Suprapubic skin (tissue), 4 donors: Measurements from ENCODE around the gene KL. TPM values are rescaled to one million over a fixed set of nuclear protein-coding genes. Genes with fewer than 3 reads are reported as not detected.

Experiments used
- DNase-seq, 2 donors: peaks; one replicate each; pipeline ENCODE4 v3.0.0-alpha.2; 2019; ENCODE audit warnings: low spot score in 2 of 2
- H3K27ac ChIP-seq: fragments of 200-600 bp; sonication (generic); one replicate; pipeline ENCODE4 v1.5.1; 2019
- H3K27me3 ChIP-seq: fragments of 200-600 bp; sonication (generic); one replicate; pipeline ENCODE4 v1.5.1; 2019
- H3K36me3 ChIP-seq: fragments of 200-600 bp; sonication (generic); one replicate; pipeline ENCODE4 v1.5.1; 2019
- H3K4me1 ChIP-seq: fragments of 200-600 bp; sonication (generic); one replicate; pipeline ENCODE4 v1.5.1; 2019
- H3K4me3 ChIP-seq: fragments of 200-600 bp; sonication (generic); one replicate; pipeline ENCODE4 v1.5.1; 2019; ENCODE audit warnings: mild to moderate bottlenecking
- H3K9me3 ChIP-seq: fragments of 200-600 bp; sonication (generic); one replicate; pipeline ENCODE4 v1.5.1; 2019
- EP300 ChIP-seq: sonication (generic); formaldehyde crosslinking; IDR thresholded peaks from one replicate; pipeline ENCODE4 v1.6.1; 2017; ENCODE audit warnings: antibody characterized with exemption
- POLR2A ChIP-seq, 2 donors: fragments of 450-650 bp; IDR thresholded peaks; one replicate each; pipeline ENCODE4 v1.6.1; 2017; ENCODE audit warnings: antibody characterized with exemption in 2 of 2, mild to moderate bottlenecking in 2 of 2, moderate library complexity in 2 of 2
- POLR2AphosphoS5 ChIP-seq, 3 donors: sonication (generic); formaldehyde crosslinking; IDR thresholded peaks; one replicate each; pipeline ENCODE4 v1.6.1; 2017; ENCODE audit warnings: antibody characterized with exemption in 3 of 3
- WGBS: methylation state at CpG from one replicate; pipeline ENCODE4 v1.1.5; 2018; 5-methylcytosine and 5-hydroxymethylcytosine counted together
- total RNA-seq, 4 donors: library from RNA; depleted of rRNA; stranded (reverse); fragments of >200 nt; gene quantifications; one replicate each; pipeline ENCODE4 v1.1.0, GENCODE V29; 2016
- TF ChIP-seq, protein P1 (sequence below), 2 donors: fragments of 200-600 bp in 1 of 2; fragments of 450-650 bp in 1 of 2; sonication (generic) in 1 of 2; IDR thresholded peaks; one replicate each; pipeline ENCODE4 v1.5.1; 2016 to 2019; ENCODE audit warnings: antibody characterized with exemption in 2 of 2, mild to moderate bottlenecking in 1 of 2, moderate library complexity in 1 of 2

KL gene
- total RNA-seq, 4 donors from 2014 or later: 0.95 to 1.6 (median 1.6) TPM

DNA sequence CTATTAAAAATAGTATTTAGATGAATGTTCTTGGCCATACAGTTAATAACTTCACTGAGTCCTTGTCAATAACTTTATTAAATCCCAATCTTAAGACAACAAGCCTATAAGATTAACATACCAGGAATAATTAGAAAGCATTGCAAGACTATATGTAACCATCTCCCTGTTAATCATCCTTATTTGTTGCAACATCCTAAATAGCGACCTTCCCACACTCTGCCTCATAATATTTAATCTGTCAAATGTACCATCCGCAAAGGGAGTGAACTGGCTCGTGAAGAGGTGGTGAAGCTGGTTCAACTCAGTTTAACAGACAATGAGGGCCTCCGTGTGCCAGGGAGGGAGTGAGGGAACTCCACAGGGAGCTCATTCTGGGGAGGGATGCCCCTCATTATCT, 33.9 kb downstream of the KL start:
- Histone ChIP-seq H3K4me1 (no peaks in the 10 kb centered on the region), H3K4me3 (no peak overlapping the region), H3K27me3 (no peaks in the 10 kb centered on the region), H3K9me3 (no peaks in the 10 kb centered on the region), H3K27ac (no peak overlapping the region), H3K36me3 (no peaks in the 10 kb centered on the region)
- DNase-seq: no peak
- no peak for TF ChIP-seq POLR2AphosphoS5 (IDR thresholded peaks at IDR 0.05)
- TF ChIP-seq POLR2A (IDR thresholded peaks at IDR 0.05): no peak
- TF ChIP-seq, protein P1, sequence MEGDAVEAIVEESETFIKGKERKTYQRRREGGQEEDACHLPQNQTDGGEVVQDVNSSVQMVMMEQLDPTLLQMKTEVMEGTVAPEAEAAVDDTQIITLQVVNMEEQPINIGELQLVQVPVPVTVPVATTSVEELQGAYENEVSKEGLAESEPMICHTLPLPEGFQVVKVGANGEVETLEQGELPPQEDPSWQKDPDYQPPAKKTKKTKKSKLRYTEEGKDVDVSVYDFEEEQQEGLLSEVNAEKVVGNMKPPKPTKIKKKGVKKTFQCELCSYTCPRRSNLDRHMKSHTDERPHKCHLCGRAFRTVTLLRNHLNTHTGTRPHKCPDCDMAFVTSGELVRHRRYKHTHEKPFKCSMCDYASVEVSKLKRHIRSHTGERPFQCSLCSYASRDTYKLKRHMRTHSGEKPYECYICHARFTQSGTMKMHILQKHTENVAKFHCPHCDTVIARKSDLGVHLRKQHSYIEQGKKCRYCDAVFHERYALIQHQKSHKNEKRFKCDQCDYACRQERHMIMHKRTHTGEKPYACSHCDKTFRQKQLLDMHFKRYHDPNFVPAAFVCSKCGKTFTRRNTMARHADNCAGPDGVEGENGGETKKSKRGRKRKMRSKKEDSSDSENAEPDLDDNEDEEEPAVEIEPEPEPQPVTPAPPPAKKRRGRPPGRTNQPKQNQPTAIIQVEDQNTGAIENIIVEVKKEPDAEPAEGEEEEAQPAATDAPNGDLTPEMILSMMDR (IDR thresholded peaks at IDR 0.05): no peak
- no peak for TF ChIP-seq EP300
- WGBS: 54% methylated on average over 4 of the region's 4 CpGs

DNA sequence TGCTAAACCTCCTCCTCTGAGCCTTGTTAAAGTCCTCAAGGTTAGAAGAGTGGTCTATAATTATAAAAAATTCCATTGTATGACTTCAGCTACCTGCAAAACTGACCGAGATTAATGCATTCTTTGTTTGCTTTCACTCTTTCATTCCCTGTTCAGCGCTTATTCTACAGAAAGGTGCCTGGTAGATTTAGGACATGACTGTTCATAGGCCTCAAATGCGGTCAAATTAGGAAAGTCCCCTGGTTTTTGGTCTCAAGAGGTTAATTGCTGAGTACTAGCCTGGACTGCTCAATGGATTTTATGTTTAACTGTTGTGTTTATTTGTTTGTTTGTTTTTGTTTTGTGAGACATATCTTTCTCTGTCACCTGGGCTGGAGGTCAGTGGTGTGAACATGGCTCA, 35.4 kb downstream of the KL start:
- no peak overlapping the region for H3K27ac ChIP-seq
- H3K4me1 ChIP-seq: no peaks in the 10 kb centered on the region
- H3K4me3 ChIP-seq: no peak overlapping the region
- H3K36me3 ChIP-seq: no peaks in the 10 kb centered on the region
- TF ChIP-seq POLR2A (IDR thresholded peaks at IDR 0.05) (no peak), POLR2AphosphoS5 (IDR thresholded peaks at IDR 0.05) (no peak), EP300 (no peak)
- TF ChIP-seq, protein P1 (IDR thresholded peaks at IDR 0.05): no peak
- WGBS: 98% methylated on average over 3 of the region's 3 CpGs
- no peaks in the 10 kb centered on the region for H3K27me3 ChIP-seq
- H3K9me3 ChIP-seq: no peaks in the 10 kb centered on the region
- no peak for DNase-seq

DNA sequence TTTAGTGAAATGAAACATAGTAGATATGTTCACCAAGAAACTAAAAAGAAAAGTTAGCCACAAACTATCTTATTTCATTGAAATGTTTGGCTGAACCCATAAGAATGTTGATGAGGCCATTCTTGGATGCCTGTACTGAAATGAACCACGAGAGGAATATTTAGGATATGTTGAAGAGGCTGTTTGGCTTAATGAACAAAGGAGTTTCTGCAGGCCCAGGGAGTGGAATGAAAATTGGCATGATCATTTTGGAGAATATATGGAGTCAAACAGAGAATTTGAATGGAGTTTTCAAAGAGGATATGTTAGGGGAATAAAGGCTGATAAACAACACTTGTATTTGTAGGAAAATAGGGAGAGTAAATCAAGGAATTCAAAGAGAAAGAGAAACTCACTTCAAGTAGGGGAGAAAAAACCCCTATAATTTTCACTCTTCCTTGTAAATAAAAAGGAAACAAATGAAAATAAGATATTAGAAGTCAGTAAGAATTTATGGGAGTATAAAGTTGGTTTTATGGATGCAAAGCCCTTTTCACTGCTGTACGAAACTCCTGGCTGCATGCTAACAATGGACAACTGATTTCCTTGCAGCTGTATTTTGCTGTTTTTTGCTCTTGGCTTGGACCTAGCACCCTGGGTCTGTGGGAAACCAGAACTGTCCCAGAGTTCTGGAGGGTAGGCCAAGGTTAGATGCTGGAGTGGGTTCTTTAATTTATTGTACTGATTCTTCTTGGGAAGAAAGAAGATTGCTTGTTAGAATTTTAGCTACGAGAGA, 36.5 kb downstream of the KL start:
- Histone ChIP-seq H3K27ac (peak overlapping the region; percentile 7), H3K27me3 (no peaks in the 10 kb centered on the region), H3K9me3 (no peaks in the 10 kb centered on the region), H3K4me1 (peaks cover under 1% of the 10 kb centered on the region), H3K36me3 (no peaks in the 10 kb centered on the region), H3K4me3 (no peak overlapping the region)
- TF ChIP-seq EP300 (no peak), POLR2AphosphoS5 (IDR thresholded peaks at IDR 0.05) (no peak), POLR2A (IDR thresholded peaks at IDR 0.05) (no peak)
- TF ChIP-seq, protein P1 (IDR thresholded peaks at IDR 0.05): no peak
- WGBS: 57% methylated on average over 3 of the region's 3 CpGs
- DNase-seq: no peak

DNA sequence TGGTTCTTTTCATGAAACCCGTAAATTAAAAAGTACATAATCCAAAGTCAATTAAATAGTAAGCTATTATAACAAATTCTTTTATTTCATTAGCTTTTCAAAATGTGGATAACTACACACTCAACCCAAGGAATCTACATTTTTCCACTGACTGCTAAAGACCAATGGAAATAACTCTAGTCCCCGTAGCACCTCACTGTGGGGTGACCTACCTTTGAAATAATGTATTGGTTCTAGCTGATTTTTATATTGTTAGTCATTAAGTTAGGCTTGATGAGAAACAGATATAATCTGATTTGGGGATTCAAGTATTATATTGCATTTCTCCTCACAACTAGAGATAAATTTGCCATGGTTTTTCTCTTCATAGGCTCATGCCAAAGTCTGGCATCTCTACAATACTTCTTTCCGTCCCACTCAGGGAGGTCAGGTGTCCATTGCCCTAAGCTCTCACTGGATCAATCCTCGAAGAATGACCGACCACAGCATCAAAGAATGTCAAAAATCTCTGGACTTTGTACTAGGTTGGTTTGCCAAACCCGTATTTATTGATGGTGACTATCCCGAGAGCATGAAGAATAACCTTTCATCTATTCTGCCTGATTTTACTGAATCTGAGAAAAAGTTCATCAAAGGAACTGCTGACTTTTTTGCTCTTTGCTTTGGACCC, 37.3 kb downstream of the KL start:
- peak overlapping the region; percentile 7 for H3K27ac ChIP-seq
- no peak overlapping the region for H3K4me3 ChIP-seq
- DNase-seq: no peak
- H3K4me1 ChIP-seq: peaks cover 9% of the 10 kb centered on the region
- H3K36me3 ChIP-seq: no peaks in the 10 kb centered on the region
- TF ChIP-seq POLR2A (IDR thresholded peaks at IDR 0.05) (no peak), EP300 (no peak), POLR2AphosphoS5 (IDR thresholded peaks at IDR 0.05) (no peak)
- TF ChIP-seq, protein P1 (IDR thresholded peaks at IDR 0.05): no peak
- no peaks in the 10 kb centered on the region for H3K9me3 ChIP-seq
- H3K27me3 ChIP-seq: no peaks in the 10 kb centered on the region
- 77% methylated on average over 7 of the region's 7 CpGs for WGBS

DNA sequence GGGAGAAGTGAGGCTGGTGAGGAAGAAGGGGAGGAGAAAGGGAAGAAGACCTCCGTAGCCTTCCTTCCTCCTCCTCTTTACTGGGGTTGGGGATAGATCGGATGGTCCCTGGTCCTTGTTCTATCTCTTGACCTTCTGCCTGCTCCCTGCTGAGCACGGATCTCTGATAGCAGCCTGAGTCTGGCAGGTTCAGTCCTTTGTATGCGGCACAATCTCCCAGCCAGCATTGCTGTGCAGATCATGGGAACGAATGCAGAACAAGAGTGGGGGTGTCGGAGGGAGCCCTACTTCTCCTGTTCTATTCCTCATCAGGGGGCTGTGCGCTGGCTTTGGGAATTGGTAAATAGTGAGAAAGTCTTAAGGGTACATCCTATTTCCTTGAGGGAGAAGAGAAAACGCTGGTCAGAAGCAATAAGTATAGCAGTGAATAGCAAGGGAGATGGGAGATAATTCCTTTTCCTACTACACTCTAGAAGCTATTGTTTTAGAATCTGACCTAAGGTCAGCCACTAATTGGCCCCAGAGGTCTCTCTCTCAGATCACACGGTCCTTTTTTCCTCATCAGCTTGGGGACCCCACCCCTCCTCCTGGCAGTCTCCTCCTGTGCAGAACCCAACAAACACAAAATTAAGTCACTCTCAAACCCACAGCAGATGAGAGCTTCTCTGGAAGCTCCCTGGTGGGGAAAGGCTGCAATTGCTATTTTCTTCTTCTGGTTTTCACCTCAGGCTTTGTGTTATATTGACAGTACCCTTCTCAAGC, 41.0 kb downstream of the KL start:
- Histone ChIP-seq H3K36me3 (no peaks in the 10 kb centered on the region), H3K9me3 (no peaks in the 10 kb centered on the region), H3K27me3 (no peaks in the 10 kb centered on the region), H3K4me3 (no peak overlapping the region), H3K27ac (peak overlapping the region; percentile 50), H3K4me1 (peaks cover 14% of the 10 kb centered on the region)
- no peak for TF ChIP-seq POLR2A (IDR thresholded peaks at IDR 0.05)
- TF ChIP-seq, protein P1 (IDR thresholded peaks at IDR 0.05): peak; percentile 7 to 36
- TF ChIP-seq POLR2AphosphoS5 (IDR thresholded peaks at IDR 0.05): no peak
- no peak for DNase-seq
- WGBS: 51% methylated on average over 9 of the region's 9 CpGs
